A673 (cell line): ENCODE measurements around the gene SENP2. TPM values are rescaled to one million over a fixed set of nuclear protein-coding genes. Genes with fewer than 3 reads are reported as not detected.

Experiments used
- BruUV-seq: library from RNA; stranded (reverse); fragments of 400-500 nt; replicated peaks from 2 replicates; lab custom pipeline; 2021; lab: Mats Ljungman, UMichigan
- CTCF ChIA-PET: fragments of 300-600 bp; sonication (Branson Sonifier 250); formaldehyde crosslinking; loops from one replicate; lab custom pipeline; 2022; ENCODE audit warnings: antibody characterized with exemption; lab: Charles Lee
- POLR2A ChIA-PET: fragments of 300-600 bp; sonication (Branson Sonifier 250); formaldehyde crosslinking; loops from one replicate; lab custom pipeline; 2022; ENCODE audit warnings: antibody characterized with exemption; ENCODE audit not compliant: low non-redundant PET; lab: Charles Lee
- DNase-seq: peaks from one replicate; pipeline ENCODE4 v3.0.0-alpha.2; 2015; ENCODE audit warnings: low spot score
- H3K27ac ChIP-seq: fragments of 200-600 bp; sonication (generic); 2 replicates; pipeline ENCODE4 v1.5.1; 2016; ENCODE audit warnings: mixed run types, low read depth, mild to moderate bottlenecking, mixed read lengths, antibody characterized with exemption, low read length; ENCODE audit not compliant: poor library complexity, severe bottlenecking
- H3K27me3 ChIP-seq: fragments of 200-600 bp; sonication (generic); replicated peaks from 2 replicates; pipeline ENCODE4 v1.6.1; 2017; ENCODE audit warnings: mixed run types, low read depth, mild to moderate bottlenecking, mixed read lengths, antibody characterized with exemption, low read length; ENCODE audit not compliant: insufficient read depth, poor library complexity
- H3K36me3 ChIP-seq: fragments of 200-600 bp; sonication (generic); 2 replicates; pipeline ENCODE4 v1.6.1; 2016; ENCODE audit warnings: mixed run types, mild to moderate bottlenecking, mixed read lengths, antibody characterized with exemption, low read length; ENCODE audit not compliant: insufficient read depth, poor library complexity, severe bottlenecking
- H3K4me1 ChIP-seq: fragments of 200-600 bp; sonication (generic); 2 replicates; pipeline ENCODE4 v1.6.1; 2017; ENCODE audit warnings: mixed run types, mild to moderate bottlenecking, mixed read lengths, antibody characterized with exemption, low read length; ENCODE audit not compliant: insufficient read depth, poor library complexity, severe bottlenecking
- H3K4me3 ChIP-seq: fragments of 200-600 bp; sonication (generic); 2 replicates; pipeline ENCODE4 v1.5.1; 2016; ENCODE audit warnings: low read depth, mixed run types, mild to moderate bottlenecking, mixed read lengths, low read length; ENCODE audit not compliant: poor library complexity, severe bottlenecking
- H3K9me3 ChIP-seq: fragments of 200-600 bp; sonication (generic); 2 replicates; pipeline ENCODE4 v1.6.1; 2016; ENCODE audit warnings: mixed run types, low read depth, mild to moderate bottlenecking, mixed read lengths, antibody characterized with exemption, low read length; ENCODE audit not compliant: poor library complexity, severe bottlenecking
- CTCF ChIP-seq: fragments of 300-800, 200-600 bp; sonication (generic); conservative IDR thresholded peaks from 2 replicates; pipeline ENCODE4 v1.5.1; 2017; ENCODE audit warnings: low read depth, mild to moderate bottlenecking, antibody characterized with exemption, low read length, moderate library complexity, mixed read lengths
- EZH2 ChIP-seq: fragments of 200-600 bp; sonication (generic); IDR thresholded peaks from 2 replicates; pipeline ENCODE4 v1.6.1; 2017; ENCODE audit warnings: borderline replicate concordance, low read depth, mild to moderate bottlenecking, mixed read lengths, antibody characterized with exemption, low read length; ENCODE audit not compliant: poor library complexity, severe bottlenecking
- intact Hi-C: fragments of 100-400 bp; cut with micrococcal nuclease; formaldehyde crosslinking; loops from one replicate; pipeline ENCODE4 v1.10.0; 2022; ENCODE audit not compliant: unreplicated experiment
- total RNA-seq: library from RNA; stranded (reverse); gene quantifications from 2 replicates; pipeline ENCODE4 v1.2.3, GENCODE V29; 2021

SENP2 gene
- total RNA-seq, 1 experiment from 2014 or later: 43.4 TPM

DNA sequence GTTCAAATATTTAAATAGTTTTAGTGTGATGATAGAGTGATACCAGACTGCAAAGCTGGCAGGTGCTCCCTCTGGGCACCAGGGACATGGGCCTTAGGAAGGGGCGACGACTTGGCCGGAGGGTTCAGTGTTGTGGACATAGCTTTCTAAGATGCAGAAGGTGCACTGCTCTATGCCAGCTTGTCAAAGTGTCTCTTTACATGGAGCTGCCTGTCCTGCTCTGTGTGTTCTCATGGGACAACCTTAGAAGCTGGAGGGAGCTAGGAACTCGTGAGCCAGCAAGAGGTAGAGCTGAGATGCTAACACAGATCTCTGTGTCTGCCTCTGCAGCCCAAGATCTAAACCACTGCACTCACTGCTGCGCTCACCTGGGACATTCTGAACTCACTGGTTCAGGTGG lies 77.8 kb downstream of the SENP2 start:
- intact Hi-C loops: loop anchor here (5.0 to 10.0 kb wide), 4 partner anchors 103 to 611 kb away; no protein-coding TSS in a partner anchor
- no TSS peak for BruUV-seq
- TF ChIP-seq CTCF (no peak), EZH2 (no peak)
- no peak overlapping the region for H3K4me3 ChIP-seq
- DNase-seq: no peak
- no peak overlapping the region for H3K27ac ChIP-seq
- peaks cover 26% of the 10 kb centered on the region for H3K36me3 ChIP-seq
- H3K9me3 ChIP-seq: no peaks in the 10 kb centered on the region
- H3K4me1 ChIP-seq: peaks cover 5% of the 10 kb centered on the region
- POLR2A ChIA-PET: interaction anchor here (0.6 kb wide), 1 partner anchor 70 kb away, joined by 3 read pairs; no protein-coding TSS in a partner anchor
- H3K27me3 ChIP-seq: no peaks in the 10 kb centered on the region
- CTCF ChIA-PET: no interaction called here

GRCh38 chr3:185667574-185667973 lies 81.5 kb downstream of the SENP2 start:
- Histone ChIP-seq H3K9me3 (no peaks in the 10 kb centered on the region), H3K4me3 (no peak overlapping the region), H3K27me3 (no peaks in the 10 kb centered on the region), H3K4me1 (no peaks in the 10 kb centered on the region), H3K36me3 (peaks cover 39% of the 10 kb centered on the region), H3K27ac (no peak overlapping the region)
- TF ChIP-seq EZH2 (no peak), CTCF (no peak)
- no TSS peak for BruUV-seq
- CTCF ChIA-PET: no interaction called here
- DNase-seq: no peak
- POLR2A ChIA-PET: no interaction called here
- intact Hi-C loops: loop anchor here (10.0 kb wide), 1 partner anchor 607 kb away; no protein-coding TSS in a partner anchor

DNA sequence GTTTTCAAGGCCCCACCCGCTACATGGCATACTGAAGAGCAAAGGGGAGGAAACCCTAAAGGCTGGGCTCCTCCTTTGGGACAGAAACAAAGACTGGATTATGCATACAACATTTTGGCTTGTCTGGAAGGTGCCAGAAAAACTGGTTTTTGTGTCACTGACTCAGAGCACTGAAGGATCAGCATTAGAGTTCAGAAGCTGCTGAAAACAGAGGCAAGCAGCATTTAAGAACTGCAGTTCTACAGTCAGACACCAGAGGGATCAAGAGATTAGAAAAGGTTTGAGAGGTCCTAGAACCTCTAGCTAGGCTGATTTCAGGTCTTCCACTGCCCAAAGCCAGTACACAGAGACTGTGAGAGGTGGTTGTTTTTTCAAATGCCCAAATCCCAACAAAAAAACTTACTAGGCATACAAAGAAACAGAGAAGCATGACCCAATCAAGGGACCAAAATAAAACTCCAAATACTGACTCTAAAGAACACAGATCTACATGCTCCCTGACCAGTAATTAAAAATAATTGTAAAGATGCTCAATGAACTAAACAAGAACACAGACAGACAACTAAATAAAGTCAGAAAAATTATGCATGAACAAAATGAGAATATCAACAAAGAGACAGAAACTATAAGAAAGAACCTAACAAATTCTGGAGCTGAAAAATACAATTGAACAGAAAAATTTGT lies 91.2 kb downstream of the SENP2 start:
- H3K27ac ChIP-seq: no peak overlapping the region
- H3K4me1 ChIP-seq: no peaks in the 10 kb centered on the region
- POLR2A ChIA-PET: no interaction called here
- H3K9me3 ChIP-seq: no peaks in the 10 kb centered on the region
- peaks cover 47% of the 10 kb centered on the region for H3K36me3 ChIP-seq
- BruUV-seq: no TSS peak
- TF ChIP-seq EZH2 (no peak), CTCF (peak; percentile 75)
- DNase-seq: peak; percentile 73
- CTCF ChIA-PET: interaction anchor here (1.0 to 2.0 kb wide), 6 partner anchors 11 to 266 kb away, joined by 3 to 21 read pairs (median 6); no protein-coding TSS in a partner anchor
- no peaks in the 10 kb centered on the region for H3K27me3 ChIP-seq
- intact Hi-C loops: loop anchor here (1.0 kb wide), 1 partner anchor 91 kb away; no protein-coding TSS in a partner anchor
- no peak overlapping the region for H3K4me3 ChIP-seq
